ENCODE results near the gene CES1.
"Not testable (repeated sequence)": the region's sequence is repeated elsewhere in the genome, so short reads cannot be mapped to it uniquely, and the experiment has no call there.

Gene CES1

DNA sequence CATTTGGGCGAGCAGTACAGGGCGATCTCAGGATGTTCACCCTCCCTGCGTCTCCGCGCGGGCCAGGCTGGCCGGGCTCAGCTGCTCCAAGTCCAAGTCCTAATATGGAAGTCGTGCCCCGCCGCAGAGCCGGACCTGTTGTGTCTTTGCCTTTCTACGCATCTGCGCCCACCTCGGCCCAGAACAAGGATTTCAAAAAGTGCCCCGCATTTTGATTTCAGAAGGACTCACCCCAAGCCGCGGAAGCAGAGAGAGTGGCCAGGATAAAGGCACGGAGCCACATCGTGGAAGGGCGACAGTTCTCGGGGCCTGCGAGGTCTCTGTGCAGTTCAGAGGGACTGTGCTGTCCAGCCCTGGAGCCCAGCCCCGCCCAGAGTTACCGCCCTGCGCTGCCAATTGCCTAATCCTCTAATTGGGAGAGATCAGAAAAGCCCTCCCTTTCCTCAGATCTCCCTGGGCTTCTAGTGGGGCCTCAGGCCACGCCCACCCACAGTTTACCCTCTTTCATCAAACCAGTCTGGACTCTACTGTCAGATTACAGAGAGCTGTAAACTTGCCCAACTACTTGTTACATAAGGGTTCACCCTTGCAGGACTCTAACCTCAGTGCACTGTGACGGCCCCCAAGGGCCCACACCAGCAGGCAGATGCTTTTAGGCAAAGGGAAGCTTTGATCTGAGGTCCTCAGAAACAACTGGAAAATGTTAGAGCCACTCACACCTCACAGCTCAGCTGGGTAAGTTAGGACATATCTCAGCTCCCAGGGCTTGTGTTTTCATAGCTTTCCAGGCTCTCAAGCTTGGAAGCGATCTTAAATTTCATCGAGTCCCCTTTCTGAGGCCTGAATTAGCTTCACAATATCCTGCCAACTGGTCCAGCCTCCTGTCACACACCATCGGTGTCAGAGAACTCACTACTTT lies at the start of gene CES1:
CES1 (minus strand) TSS at position 324 of the 919 bp plus-strand sequence; CDS start at position 283, 41 bp downstream.
- no peak for DNase-seq

DNA sequence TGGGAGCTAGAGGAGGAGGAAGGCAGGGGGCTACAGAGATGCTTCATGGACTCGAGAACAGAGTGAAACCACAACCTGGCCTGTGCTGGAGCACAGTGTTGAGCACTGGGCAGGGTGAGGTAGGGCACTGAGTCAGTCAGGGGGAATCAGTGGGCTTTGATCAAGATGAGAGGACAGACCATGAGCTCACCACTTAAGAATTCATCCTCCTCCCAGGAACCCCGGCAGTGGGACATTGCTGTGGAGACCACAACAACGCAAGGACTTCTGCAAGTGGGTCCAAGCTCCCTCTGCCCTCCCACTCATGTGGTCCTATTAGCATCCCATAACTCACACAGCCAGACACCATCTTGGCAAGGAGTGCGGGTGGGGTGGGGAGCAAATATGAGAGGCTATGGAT lies 44.0 kb upstream of the CES1 start:
- DNase-seq = no peak

DNA sequence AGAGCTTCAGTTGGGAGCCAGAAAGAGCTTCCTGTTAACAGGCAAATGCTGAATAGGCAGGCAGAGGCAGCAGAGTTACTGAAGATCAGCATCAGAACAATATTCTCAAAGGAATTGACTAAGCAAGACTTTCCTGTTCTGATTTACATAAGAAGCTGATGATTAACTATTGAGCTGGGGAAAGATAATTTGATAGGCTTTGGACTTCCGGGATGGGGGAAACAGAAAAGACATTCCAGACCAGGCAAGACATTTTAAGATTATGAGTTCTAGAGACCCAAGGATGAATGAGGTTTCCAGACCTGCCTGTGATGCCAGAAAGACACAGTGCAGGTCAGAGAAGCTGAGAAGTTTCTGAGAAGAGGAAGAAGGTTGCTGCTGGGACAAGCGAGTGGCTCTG lies 42.4 kb upstream of the CES1 start, which contains the start of gene CES5A:
CES5A (minus strand) TSS at position 101 of the 400 bp plus-strand sequence. CDS start 152 bp downstream, outside the sequence.
- no peak for DNase-seq

DNA sequence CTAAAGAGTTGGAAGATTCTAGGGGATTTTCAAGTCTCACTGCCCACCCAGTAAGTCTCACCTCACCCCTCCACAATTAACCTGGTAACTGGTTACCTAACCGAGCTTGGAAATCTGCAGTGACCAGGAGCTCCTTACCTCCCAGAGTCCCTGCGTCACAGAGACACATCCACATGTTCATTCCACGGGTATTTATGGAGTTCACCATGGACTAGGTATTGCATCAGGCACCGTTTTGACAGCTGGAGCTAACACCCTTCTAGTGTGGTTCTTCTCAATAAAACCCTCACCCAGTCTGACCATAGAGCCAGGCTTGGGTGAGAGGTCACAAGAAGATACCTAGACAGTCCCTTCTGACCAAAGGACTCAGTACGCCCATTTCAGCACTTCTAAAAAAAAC lies 40.2 kb upstream of the CES1 start:
- no peak for DNase-seq

DNA sequence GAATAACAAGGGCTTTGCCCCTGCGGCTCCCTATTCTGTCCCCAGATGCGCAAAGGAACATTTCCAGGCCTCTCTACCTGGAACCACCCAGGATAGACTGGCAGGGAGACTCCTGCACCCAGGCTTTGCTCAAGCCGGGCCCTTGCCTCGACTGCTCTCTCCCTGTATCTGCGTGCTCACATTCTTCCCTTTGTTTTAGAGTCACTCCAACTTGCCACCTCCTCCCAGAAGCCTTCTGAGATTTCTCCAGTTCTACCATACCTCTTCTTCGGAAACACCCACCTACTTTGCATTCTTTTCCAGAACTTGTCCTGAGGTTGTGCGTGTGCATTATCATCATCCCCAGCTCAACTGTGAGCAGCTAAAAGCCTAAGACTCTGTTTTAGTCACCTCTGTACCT lies 39.2 kb upstream of the CES1 start:
- DNase-seq = no peak

DNA sequence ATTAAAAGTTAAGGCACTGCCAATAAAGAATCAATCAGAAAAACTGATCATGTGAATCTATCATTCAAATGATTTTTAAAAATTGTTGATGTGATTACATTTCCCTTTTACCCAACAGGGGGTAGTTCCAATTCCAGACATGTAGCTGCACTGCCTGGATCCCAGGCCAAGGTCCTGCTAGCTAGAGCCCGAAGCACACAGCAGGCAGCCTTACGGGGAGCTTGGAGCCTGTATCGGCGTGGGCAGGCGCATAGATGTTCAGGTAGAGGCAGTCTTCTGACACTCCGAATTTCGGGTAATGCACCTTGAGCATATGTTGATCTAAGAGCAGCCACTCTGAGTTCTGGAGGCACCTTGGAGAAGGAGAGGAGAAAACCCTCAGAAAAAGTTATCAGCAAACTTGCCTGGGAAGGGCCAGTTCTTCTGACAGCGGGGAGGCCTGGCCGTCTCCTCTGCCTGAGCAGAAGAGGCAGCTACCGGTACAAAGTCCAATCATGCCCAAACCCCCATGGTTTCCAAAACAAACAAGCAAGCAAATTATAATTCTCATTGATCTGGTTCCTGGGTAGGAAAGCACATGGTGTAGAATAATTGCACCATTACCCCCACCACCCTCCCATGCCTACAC lies 38.6 kb upstream of the CES1 start:
- DNase-seq = no peak

DNA sequence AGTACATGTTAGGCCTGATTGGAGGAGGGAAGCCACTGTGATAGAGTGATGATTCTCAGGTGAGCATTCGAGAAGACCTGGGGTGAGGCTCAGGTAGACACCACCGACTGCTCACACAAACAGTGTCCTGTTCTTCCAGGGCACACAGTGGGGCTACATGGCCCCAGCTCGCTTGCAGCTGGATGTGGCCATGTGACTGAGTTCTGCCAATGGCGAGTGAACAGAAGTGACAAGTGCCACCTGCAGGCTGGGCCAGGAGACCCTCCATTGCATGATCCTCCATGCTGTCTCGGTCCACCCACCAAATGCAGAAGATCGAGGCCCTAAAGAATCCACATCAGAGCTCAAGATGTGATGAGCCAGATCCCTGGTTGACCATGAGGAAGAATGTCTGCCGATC lies 36.1 kb upstream of the CES1 start:
- DNase-seq = no peak

DNA sequence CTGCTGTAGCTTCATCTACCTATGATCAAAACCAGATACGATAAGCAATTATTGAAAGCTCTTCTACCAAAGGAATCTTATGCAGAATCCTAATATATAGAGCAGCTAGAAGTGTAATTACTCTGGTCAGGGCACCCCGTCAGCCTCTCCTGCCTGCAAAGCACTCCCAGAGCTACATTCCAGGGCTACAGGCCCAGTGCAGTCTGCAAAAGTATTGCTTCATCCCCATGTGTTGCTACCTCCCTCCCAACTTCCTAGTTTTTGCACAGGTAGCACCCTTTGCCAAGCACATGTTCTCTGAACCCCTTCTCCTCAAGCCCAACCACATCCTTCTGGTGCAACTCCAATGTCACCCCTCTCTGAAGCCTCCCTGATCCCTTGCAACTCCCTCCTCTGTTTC lies 35.2 kb upstream of the CES1 start:
- DNase-seq = no peak

DNA sequence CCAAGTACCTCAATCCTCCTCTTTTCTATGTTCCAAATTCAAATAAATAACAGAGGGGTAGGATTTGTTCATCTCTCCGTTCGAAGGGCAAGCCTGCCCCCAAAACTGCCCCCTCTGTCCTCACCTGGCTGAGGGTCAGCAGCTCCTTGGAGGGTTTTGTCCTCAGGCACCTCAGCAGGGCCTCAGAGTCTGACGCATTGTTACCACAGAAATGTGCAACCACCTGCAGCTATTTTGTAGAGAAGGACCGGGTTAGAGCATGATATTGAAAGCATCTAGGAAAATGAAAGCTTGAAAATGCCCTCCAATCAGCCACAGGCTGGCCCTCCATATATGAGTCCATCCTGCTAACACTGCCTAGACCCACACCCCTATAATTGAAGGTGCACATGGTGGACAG lies 28.4 kb upstream of the CES1 start:
- no peak for DNase-seq

DNA sequence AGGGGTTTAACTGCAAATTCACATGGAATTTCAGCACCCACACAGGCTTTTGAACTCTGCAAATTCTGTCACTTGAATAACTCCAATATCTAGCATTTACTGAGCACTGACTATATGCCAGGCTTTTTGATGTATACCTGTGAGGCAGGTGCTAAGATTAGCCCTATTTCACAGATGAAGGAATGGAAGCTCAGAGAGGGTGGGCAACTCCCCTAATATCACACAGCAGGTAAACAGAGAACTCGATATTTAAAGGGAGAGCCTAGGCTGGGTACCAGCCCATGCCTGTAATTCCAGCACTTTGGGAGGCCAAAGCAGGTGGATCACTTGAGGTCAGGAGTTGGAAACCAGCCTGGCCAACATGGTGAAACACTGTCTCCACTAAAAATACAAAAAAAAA lies 24.8 kb upstream of the CES1 start:
- not testable (repeated sequence) for DNase-seq

DNA sequence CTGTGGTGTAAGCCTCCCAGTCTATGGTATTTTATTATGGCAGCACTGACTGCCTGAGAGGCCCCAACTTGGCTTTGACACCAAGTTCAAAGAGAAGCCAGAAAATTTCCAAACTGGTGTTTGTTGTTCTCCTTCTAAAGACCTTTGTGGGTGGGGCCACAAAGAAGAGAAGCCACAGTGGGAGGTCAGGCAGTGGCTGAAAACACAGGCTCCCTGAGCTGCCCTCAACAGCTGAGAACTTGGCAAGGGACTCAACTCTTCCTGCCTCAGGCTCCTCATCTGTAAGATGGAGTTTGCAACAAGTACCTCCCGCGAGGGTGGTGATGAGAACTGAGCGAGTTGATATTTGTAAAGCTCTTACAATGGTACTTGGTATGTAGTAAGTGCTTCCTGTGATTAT lies 24.1 kb upstream of the CES1 start:
- DNase-seq = no peak

DNA sequence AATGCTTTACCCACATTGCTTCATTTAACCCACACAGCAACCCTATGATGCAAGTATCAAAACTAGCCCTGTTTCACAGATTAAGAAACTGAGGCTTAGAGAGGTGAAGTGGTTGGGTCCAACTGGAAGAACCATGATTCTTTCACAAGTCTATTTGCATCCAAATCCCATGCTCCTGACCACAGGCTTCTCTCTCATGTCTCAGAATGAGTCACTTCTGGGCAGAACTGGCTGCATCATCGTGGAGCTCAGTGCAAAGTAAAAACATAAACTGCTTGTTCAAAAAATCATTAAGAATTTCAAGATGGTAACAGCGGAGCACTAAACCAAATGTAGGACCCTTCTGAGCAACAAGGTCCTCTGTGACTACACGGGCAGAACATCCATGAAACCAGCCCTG lies 20.2 kb upstream of the CES1 start:
- DNase-seq = no peak

DNA sequence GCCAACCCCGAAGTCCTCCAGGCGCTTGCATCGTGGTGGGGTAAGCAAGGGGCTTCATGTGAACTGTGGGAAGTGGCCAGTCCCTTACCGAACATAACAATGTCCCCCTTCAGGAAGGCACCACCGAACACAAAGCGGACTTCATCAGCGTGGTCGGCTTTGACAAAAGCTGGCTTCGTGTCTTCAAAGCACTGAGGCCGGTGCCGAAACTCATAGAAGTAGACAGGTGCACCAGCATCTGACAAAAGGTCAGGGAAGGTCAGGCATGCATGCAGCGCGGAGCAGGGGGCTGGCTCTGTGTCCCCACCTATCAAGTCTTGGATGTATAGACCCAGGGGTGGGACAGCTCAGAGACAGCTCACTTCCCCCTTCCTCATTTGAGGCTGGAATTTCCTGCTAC lies 16.6 kb upstream of the CES1 start:
- no peak for DNase-seq

DNA sequence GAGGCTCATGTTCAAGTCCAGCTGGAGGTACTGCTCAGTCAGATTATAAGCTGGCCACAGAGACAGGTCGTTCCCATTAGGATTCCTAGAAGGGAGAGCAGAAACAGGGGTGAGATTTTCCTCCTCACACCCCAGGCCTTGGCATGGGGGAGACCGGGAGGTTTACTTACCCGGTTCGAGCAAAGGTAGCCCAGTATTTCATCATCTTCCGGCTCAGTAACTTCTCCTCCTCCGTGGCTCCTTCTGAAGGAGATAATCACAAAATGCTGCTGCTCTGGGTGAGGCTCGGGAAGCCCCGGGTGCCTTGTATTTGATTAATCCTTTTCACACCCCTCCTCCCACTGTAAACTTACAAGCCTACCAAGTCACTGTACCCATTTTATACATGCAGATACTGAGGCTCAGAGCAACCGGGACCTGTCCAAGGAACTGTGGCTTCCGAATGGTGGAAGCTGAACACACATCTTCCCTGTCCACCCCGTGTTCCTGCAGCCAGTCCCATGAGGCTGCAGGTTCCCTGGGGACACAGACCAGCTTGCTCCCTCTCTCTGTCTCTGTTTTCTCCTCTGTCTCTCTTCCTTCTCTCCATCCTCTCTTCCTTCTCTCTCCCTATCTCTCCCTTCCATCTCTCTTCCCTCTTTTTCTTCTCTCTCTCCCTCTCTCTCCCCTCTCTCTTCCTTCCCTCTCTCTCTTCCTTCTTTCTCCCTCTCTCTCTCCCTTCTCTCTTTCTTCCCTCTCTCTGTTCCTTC lies 13.9 kb upstream of the CES1 start:
- no peak for DNase-seq

DNA sequence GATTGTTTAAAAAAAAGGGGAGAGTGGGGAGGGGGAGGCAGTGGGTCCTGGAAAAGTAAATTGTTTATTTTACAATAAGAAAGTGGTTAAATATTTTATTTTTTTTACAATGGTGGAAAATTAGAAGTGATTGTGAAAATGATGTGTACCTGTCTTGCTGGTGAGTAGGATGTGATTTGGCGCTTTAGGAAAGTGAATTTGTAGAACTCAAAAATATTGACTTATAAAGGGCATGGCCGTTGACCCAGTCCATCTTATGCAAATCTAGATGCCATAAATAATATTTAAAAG lies 10.2 kb upstream of the CES1 start:
- no peak for DNase-seq

DNA sequence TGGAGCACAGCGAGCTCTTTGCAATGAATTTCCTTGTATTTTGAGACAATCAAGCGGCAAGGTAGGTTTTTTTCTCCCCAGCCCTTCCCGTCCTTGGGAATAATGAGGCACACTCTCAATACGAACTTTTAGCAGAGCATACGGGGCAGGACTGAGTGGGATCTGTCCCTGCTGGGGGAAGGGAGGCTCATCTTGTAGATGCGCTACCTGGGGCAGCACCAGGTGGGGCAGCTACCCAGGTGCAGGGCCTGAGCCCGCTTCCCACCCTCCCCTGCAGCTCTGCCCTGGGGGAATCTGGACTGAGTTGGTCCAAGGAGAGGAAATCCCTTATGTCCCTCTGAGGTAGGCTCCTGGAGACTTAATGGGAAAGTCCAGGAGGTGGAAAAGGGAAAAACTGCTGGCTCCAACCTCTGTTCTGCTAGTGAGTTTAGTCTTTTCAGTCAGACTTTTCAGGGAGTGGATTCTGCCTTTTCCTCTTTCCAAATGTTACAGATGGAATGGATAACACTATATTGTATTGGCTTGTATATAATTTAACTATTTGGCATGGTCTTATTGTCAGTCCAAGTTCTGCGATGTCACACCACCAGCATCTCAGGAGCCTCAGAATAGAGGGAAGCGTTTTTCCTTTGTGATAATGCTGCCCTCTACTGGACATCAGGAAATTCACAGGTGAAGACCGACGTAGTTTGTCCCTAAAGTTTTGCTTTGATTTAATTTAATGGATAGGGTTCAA lies 9.6 kb upstream of the CES1 start:
- peak; percentile 17 for DNase-seq

DNA sequence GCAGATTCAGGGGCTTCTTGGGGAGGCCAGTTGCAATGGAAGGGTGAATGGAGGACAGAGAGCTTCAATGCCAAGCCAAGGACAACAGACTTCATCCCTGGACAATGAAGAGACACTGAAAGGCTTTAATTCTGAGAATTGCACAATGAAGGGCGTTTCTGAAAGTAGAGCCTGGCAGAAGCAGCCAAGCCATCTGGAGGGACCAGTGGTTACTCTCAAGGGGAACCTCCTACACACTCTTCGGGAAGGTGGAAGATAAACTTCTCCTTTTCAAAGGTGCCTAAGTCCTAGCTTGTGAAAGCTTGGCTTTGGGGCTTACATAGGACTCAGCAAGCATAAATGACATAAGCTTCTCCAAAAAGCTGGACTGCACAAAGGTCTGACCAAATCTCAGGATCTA lies 6.2 kb upstream of the CES1 start:
- DNase-seq = no peak

DNA sequence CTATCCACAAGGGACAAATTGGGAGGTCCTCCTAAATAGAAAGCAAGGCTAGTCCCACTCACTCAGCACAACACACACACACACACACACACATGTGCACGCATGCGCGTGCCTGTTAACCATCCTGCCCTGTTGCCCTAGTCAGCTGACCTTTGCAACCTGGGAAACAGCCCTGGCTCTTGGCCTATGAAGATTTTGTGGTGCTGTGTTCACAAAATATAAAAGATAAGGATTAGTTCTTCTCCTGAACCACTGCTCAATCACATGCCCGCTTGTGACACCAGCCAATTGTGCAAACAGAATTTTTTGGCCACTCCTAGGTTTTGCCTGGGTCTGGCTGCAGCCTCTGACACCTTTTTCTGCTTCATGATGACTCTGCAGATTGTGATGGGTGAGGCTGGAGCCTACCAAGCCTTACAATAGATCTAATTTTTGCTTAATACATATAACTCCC lies 3.3 kb upstream of the CES1 start:
- no peak for DNase-seq

DNA sequence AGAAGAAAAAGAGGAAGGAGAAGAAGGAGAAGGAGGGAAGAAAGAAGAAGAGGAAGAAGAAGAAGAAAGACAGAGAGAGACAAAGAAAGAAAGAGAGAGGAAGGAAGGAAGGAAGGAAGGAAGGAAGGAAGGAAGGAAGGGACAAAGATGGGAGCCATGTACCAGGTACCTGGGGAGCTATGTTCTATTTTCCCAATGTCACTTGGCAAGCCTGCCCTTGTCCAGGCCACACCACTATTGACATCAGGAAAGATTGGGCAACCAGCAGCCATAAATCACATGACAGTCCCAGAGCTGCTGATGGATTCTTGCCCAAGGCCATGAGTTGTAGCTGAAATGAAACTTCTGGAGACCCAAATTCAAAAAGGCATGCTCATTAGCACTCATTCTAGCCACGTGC lies 2.7 kb upstream of the CES1 start:
- no peak for DNase-seq

DNA sequence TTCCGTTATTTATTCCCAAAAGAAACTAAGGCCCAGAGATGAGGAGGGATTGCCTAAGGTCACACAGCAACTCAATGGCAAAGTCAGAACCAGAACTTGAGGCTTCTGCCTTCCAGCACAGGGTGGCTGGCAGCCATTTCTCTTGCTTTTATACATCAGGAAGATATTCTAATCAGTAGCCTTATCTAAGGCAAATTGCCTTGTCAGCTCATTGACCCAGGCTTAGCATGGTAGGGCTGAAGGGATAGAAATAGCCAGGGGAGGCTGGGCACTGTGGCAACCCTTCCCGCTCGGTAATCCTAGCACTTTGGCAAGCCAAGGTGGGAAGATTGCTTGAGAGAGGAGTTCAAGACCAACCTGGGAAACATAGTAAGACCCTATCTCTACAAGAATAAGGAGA lies 2.3 kb upstream of the CES1 start:
- not testable (repeated sequence) for DNase-seq

DNA sequence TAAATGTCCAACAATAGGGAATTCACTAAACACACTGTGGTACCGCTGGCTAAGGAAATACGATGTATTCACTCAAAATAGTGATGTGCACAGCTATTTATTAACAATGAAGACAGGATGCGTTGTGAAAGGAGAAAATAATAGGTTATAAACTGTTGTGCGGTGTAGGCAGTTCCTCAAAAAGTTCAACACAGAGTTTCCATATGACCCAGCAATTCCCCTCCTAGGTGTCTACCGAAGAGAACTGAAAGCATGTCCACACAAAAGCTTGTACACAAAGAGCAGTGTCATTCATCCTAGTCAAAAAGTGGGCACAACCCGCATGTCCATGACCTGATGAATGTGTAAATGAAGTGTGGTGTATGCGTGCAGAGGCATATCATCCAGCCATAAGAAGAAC lies 1.2 kb upstream of the CES1 start:
- no peak for DNase-seq

DNA sequence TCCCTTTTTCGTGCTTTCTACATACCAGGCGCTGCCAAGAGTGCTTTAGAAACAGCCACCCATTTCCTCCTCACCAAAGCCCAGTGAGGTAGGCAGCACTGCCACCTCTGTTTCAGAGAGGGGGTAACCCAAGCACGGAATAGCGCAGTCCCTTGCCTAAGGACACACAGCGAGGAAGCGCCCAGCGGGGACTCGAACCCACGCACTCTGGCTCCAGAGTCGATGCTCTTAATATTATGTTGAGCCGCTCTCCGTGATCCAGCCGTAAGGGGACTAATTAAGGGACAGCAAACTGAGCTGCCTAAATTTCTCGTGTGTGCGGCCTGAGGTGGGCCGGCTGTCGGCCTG lies 497 bp downstream of the CES1 start:
- DNase-seq = no peak

DNA sequence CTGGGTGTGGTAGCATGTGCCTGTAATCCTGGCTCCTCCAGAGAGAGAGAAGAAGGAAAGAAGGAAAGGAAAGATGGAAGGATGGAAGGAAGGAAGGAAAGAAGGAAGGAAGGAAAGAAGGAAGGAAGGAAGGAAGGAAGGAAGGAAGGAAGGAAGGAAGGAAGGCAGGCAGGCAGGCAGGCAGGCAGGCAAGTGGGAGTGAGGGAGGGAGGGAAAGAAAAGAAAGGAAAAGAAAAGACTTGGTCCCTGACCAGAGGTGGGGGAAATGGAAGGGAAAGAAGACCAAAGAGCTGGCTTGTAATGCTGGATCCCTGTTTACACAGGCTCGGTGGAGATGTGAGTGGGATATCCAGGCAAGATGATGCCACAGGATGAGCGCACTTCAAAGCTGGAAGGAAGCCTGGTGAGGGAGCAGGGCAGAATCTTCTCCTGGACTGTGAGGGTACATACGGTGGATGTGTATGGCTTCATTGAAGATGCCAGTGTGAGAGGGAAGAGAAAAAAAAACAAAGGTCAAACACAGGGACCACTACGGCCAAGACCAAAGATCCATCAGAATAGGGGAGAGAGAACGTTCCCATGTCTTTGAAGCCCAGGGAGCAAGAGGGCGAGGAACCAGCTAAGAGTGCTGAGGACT lies 2.1 kb downstream of the CES1 start:
- no peak for DNase-seq
